T1000 (cell line): ENCODE results near the gene SAA4.
"Not testable (repeated sequence)": the region's sequence is repeated elsewhere in the genome, so short reads cannot be mapped to it uniquely, and the experiment has no call there.

ENCODE experiments used
- DNase-seq: peaks from one replicate; lab custom pipeline; 2025; ENCODE audit warnings: mixed read lengths; lab: John Stamatoyannopoulos, UW

SAA4 gene

DNA sequence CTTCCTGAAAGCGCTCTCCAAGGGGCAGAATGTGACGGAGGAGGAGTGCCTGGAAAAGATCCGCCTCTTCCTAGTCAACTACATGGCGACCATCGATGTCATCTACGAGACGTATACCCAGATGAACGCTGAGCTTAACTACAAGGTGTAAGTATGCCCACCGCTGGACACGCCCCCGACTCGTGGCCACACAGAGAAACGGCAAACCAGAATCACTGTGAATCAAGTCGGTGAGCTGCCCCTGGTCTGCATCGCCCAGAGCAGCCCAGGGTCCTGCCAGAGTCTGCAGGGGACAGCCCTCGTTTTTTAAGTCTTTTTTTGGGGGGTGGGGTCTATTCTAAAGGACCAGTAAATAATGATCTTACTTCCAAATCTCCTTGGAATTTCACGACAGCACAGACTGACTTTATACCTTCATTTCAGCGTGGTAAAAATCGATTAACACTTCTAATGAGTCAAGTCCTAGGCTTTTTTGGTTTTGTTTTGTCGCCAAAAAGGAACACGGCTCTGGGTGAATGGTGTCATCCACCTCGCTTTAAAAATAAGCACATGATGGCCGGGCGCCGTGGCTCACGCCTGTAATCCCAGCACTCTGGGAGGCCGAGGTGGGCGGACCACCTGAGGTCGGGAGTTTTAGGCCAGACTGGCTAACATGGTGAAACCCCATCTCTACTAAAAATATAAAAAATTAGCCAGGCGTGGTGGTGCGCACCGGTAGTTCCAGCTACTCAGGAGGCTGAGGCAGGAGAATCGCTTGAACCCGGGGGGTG lies 46.9 kb downstream of the SAA4 start:
- not testable (repeated sequence) for DNase-seq

DNA sequence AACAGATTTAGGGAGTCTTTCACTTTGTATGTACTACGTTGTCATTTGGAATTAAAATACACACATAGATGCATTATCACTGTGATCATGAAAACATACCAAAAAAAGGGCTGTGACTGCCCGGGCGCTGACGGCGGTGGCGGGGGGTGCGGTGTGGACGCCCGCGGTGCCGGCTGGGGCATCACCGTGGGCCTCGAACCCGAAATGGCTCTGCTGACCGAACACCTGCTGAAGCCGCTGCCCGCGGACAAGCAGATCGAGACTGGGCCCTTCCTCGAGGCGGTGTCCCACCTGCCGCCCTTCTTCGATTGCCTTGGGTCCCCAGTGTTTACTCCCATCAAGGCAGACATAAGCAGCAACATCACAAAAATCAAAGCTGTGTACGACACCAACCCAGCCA lies 47.8 kb downstream of the SAA4 start:
- DNase-seq, result no peak
